ENCODE results near the gene RASGEF1B. TPM values are rescaled to one million over a fixed set of nuclear protein-coding genes. Genes with fewer than 3 reads are reported as not detected.
"Not testable (repeated sequence)": the region's sequence is repeated elsewhere in the genome, so short reads cannot be mapped to it uniquely, and the experiment has no call there.

Gene RASGEF1B
- total RNA-seq, 1 experiment from 2014 or later = 1.4 TPM

DNA sequence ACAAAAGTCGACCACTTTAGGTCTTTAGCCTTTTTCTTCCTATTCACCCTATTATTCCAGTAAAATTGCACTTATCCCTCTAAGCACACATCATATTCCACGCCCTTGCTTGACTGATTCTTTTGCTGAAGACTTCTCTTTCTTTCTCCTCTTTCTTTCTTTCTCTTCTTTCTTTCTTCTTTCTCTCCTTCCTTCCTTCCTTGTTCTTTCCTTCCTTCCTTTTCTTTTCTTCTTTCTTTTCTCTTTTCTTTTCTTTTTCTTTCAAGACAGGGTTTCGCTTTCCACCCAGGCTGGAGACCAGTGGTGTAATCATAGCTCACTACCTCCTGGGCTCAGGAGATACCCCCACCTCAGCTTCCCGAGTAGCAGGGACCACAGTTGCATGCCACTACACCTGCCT lies 61.9 kb downstream of the RASGEF1B start:
- Histone ChIP-seq H3K9me3 (ENCODE audit: low read length) (no peaks in the 10 kb centered on the region), H3K27ac (ENCODE audit: low read length) (no peak overlapping the region), H3K4me3 (ENCODE audit: low read length) (no peak overlapping the region), H2AFZ (ENCODE audit: low read length) (no peak overlapping the region), H3F3A (ENCODE audit: low read length, unreplicated experiment) (no peaks in the 10 kb centered on the region), H3K9me2 (replicated peaks; ENCODE audit: low read length) (no peaks in the 10 kb centered on the region), H3K79me2 (ENCODE audit: low read length) (no peaks in the 10 kb centered on the region), H3K27me3 (ENCODE audit: low read length) (no peaks in the 10 kb centered on the region), H3K9ac (ENCODE audit: low read length) (no peak overlapping the region), H4K20me1 (ENCODE audit: low read length) (no peaks in the 10 kb centered on the region), H3K36me3 (ENCODE audit: low read depth, low read length) (no peaks in the 10 kb centered on the region; the same call in 1 of the 2 replicates), H3K4me2 (ENCODE audit: low read length) (no peak overlapping the region), H3K4me1 (ENCODE audit: insufficient read depth, low read length) (no peaks in the 10 kb centered on the region)
- no peak for ATAC-seq
- TF ChIP-seq EZH2phosphoT487 (IDR thresholded peaks at IDR 0.05; ENCODE audit: borderline replicate concordance, low read length) (no peak), EZH2 (IDR thresholded peaks at IDR 0.05; ENCODE audit: low read length, unreplicated experiment) (no peak)
- TF ChIP-seq, protein P1, sequence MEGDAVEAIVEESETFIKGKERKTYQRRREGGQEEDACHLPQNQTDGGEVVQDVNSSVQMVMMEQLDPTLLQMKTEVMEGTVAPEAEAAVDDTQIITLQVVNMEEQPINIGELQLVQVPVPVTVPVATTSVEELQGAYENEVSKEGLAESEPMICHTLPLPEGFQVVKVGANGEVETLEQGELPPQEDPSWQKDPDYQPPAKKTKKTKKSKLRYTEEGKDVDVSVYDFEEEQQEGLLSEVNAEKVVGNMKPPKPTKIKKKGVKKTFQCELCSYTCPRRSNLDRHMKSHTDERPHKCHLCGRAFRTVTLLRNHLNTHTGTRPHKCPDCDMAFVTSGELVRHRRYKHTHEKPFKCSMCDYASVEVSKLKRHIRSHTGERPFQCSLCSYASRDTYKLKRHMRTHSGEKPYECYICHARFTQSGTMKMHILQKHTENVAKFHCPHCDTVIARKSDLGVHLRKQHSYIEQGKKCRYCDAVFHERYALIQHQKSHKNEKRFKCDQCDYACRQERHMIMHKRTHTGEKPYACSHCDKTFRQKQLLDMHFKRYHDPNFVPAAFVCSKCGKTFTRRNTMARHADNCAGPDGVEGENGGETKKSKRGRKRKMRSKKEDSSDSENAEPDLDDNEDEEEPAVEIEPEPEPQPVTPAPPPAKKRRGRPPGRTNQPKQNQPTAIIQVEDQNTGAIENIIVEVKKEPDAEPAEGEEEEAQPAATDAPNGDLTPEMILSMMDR (conservative IDR thresholded peaks at IDR 0.05; ENCODE audit: low read depth, low read length) = no peak
- no peak for DNase-seq
- BruUV-seq (replicated peaks) = no TSS peak
- POLR2A ChIA-PET (ENCODE audit: unreplicated experiment) = no interaction called here
- CTCF ChIA-PET = no interaction called here
- intact Hi-C loops (cut with micrococcal nuclease) = loop anchor here (5.0 kb wide), 2 partner anchors 42 to 792 kb away; no protein-coding TSS in a partner anchor

DNA sequence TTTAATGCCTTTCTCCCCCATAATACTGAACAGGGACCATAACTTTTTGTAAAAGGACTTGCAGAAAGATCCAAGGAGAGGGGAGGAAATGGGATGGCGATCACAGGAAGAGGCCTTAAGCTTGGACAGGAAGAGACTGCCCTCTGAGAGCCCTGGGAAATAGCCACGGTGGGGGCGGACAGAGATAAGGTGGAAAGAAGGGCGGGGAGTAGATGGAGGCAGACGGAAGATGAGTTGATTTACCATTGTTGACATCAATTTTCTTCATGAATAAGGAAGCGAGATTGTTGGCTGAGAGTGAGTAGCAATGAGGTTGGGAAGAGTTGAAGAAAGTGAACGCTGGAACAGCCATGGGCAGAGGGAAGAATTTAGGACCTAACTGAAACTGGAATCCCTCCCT lies 63.4 kb downstream of the RASGEF1B start:
- POLR2A ChIA-PET (ENCODE audit: unreplicated experiment) = no interaction called here
- no TSS peak for BruUV-seq (replicated peaks)
- CTCF ChIA-PET = no interaction called here

DNA sequence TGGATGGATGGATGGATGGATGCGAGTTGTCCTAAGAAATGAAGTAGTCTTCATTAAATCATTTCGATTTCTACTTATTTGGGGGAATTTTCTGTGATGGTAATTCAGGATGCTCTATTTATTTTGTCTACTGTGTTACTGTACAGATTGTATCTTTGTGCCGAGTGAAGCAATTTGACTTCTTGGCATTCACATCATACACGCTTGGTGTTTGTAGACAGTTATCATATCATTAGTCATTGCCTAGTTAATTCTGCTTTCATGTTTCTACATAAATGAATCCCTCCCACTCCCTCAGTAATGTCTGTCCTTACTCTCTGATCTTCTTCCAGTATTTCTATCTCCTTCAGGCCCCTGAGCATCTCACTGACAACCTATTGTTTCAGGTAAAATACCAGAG lies 64.0 kb downstream of the RASGEF1B start:
- ChIA-PET CTCF (interaction anchor here (0.7 kb wide), 1 partner anchor 49 kb away, joined by 3 read pairs; no protein-coding TSS in a partner anchor), POLR2A (ENCODE audit: unreplicated experiment) (no interaction called here)
- H3K27me3 ChIP-seq (ENCODE audit: low read length) = no peaks in the 10 kb centered on the region
- H3K4me2 ChIP-seq (ENCODE audit: low read length) = no peak overlapping the region
- no peak for DNase-seq
- no TSS peak for BruUV-seq (replicated peaks)
- no peak overlapping the region for H2AFZ ChIP-seq (ENCODE audit: low read length)
- no peaks in the 10 kb centered on the region for H3F3A ChIP-seq (ENCODE audit: low read length, unreplicated experiment)
- no peaks in the 10 kb centered on the region for H3K9me3 ChIP-seq (ENCODE audit: low read length)
- TF ChIP-seq EZH2phosphoT487 (IDR thresholded peaks at IDR 0.05; ENCODE audit: borderline replicate concordance, low read length) (no peak), EZH2 (IDR thresholded peaks at IDR 0.05; ENCODE audit: low read length, unreplicated experiment) (no peak)
- TF ChIP-seq, protein P1 (conservative IDR thresholded peaks at IDR 0.05; ENCODE audit: low read depth, low read length) = no peak
- no peaks in the 10 kb centered on the region for H4K20me1 ChIP-seq (ENCODE audit: low read length)
- H3K4me1 ChIP-seq (ENCODE audit: insufficient read depth, low read length) = no peaks in the 10 kb centered on the region
- no peaks in the 10 kb centered on the region for H3K9me2 ChIP-seq (replicated peaks; ENCODE audit: low read length)
- H3K27ac ChIP-seq (ENCODE audit: low read length) = no peak overlapping the region
- intact Hi-C loops (cut with micrococcal nuclease) = loop anchor here (5.0 kb wide), 2 partner anchors 45 to 795 kb away; no protein-coding TSS in a partner anchor
- no peak overlapping the region for H3K4me3 ChIP-seq (ENCODE audit: low read length)
- no peaks in the 10 kb centered on the region; the same call in 1 of the 2 replicates for H3K36me3 ChIP-seq (ENCODE audit: low read depth, low read length)
- no peaks in the 10 kb centered on the region for H3K79me2 ChIP-seq (ENCODE audit: low read length)
- H3K9ac ChIP-seq (ENCODE audit: low read length) = no peak overlapping the region
- ATAC-seq = no peak

More for the DNA sequence above, 63.4 kb downstream of the RASGEF1B start:
- no peaks in the 10 kb centered on the region for H4K20me1 ChIP-seq (ENCODE audit: low read length)
- H3F3A ChIP-seq (ENCODE audit: low read length, unreplicated experiment) = no peaks in the 10 kb centered on the region
- no peaks in the 10 kb centered on the region for H3K27me3 ChIP-seq (ENCODE audit: low read length)
- TF ChIP-seq EZH2phosphoT487 (IDR thresholded peaks at IDR 0.05; ENCODE audit: borderline replicate concordance, low read length) (no peak), EZH2 (IDR thresholded peaks at IDR 0.05; ENCODE audit: low read length, unreplicated experiment) (no peak)
- TF ChIP-seq, protein P1 (conservative IDR thresholded peaks at IDR 0.05; ENCODE audit: low read depth, low read length) = no peak
- no peak overlapping the region for H3K9ac ChIP-seq (ENCODE audit: low read length)
- no peaks in the 10 kb centered on the region; the same call in 1 of the 2 replicates for H3K36me3 ChIP-seq (ENCODE audit: low read depth, low read length)
- H3K4me1 ChIP-seq (ENCODE audit: insufficient read depth, low read length) = no peaks in the 10 kb centered on the region
- no peak for DNase-seq
- no peak overlapping the region for H3K4me3 ChIP-seq (ENCODE audit: low read length)
- no peak overlapping the region for H2AFZ ChIP-seq (ENCODE audit: low read length)
- no peaks in the 10 kb centered on the region for H3K9me2 ChIP-seq (replicated peaks; ENCODE audit: low read length)
- H3K9me3 ChIP-seq (ENCODE audit: low read length) = no peaks in the 10 kb centered on the region
- intact Hi-C loops (cut with micrococcal nuclease) = loop anchor here (5.0 kb wide), 2 partner anchors 44 to 794 kb away; no protein-coding TSS in a partner anchor
- no peak overlapping the region for H3K4me2 ChIP-seq (ENCODE audit: low read length)
- ATAC-seq = no peak
- no peak overlapping the region for H3K27ac ChIP-seq (ENCODE audit: low read length)
- no peaks in the 10 kb centered on the region for H3K79me2 ChIP-seq (ENCODE audit: low read length)

DNA sequence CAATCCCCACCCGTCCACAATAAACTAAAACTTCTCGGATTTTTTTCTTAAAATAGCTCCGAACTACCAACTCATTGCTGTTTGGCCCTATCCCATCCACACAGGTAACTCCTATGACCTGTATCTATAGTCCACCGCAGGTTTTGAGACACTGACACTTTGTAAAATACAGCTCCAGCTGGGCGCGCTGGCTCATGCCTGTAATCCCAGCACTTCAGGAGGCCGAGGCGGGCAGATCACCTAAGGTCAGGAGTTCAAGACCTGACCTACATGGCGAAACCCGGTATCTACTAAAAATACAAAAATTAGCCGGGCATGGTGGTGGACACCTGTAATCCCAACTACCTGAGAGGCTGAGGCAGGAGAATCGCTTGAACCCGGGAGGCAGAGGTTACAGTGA lies 65.2 kb downstream of the RASGEF1B start:
- CTCF ChIA-PET, ATAC-seq: not testable (repeated sequence)

More for the DNA sequence above, 65.2 kb downstream of the RASGEF1B start:
- H3K4me1 ChIP-seq (ENCODE audit: insufficient read depth, low read length); H3K9me2 ChIP-seq (replicated peaks; ENCODE audit: low read length); H3F3A ChIP-seq (ENCODE audit: low read length, unreplicated experiment); H3K27ac ChIP-seq (ENCODE audit: low read length); H3K79me2 ChIP-seq (ENCODE audit: low read length); H3K9me3 ChIP-seq (ENCODE audit: low read length); H4K20me1 ChIP-seq (ENCODE audit: low read length); POLR2A ChIA-PET (ENCODE audit: unreplicated experiment); H3K9ac ChIP-seq (ENCODE audit: low read length); H3K4me3 ChIP-seq (ENCODE audit: low read length); DNase-seq; BruUV-seq (replicated peaks); H3K4me2 ChIP-seq (ENCODE audit: low read length); H3K36me3 ChIP-seq (ENCODE audit: low read depth, low read length): not testable (repeated sequence)
- Histone ChIP-seq H3K27me3 (ENCODE audit: low read length) (peaks cover 10% of the 10 kb centered on the region), H2AFZ (ENCODE audit: low read length) (0 out of 2 replicates have a peak overlapping the region, but pooled peaks have one; percentile 48)
- intact Hi-C loops (cut with micrococcal nuclease) = loop anchor here (1.0 to 5.0 kb wide), 5 partner anchors 46 to 796 kb away; no protein-coding TSS in a partner anchor

Measured in PC-3 (cell line).